Psoas muscle (tissue), 8 donors: ENCODE data around the gene MRPL51. TPM values are rescaled to one million over a fixed set of nuclear protein-coding genes. Genes with fewer than 3 reads are reported as not detected.
"Not testable (repeated sequence)": the region's sequence is repeated elsewhere in the genome, so short reads cannot be mapped to it uniquely, and the experiment has no call there.

Experiments used
- ATAC-seq, 4 donors: fragments of 200-7000 bp; cut with Tn5 transposase; one replicate each; pipeline ENCODE4 v1.9.1; 2020; ENCODE audit warnings: moderate library complexity in 3 of 4, mild to moderate bottlenecking in 2 of 4
- DNase-seq, 2 donors: peaks; one replicate each; pipeline ENCODE4 v3.0.0-alpha.2; 2020
- H3K27ac ChIP-seq: fragments of 200-600 bp; one replicate; pipeline ENCODE4 v1.8.0; 2022
- H3K27me3 ChIP-seq, 3 donors: fragments of 200-600 bp in 1 of 3; one replicate each; pipeline versions ENCODE4 v1.6.1 to v1.8.0; 2013 to 2022; ENCODE audit warnings: low read length in 2 of 3, mild to moderate bottlenecking in 2 of 3, moderate library complexity in 1 of 3; ENCODE audit not compliant: insufficient read depth in 3 of 3
- H3K36me3 ChIP-seq, 2 donors: fragments of 200-600 bp in 1 of 2; one replicate each; pipeline versions ENCODE4 v1.6.1 to v1.8.0; 2013 to 2022; ENCODE audit warnings: low read depth in 1 of 2, mild to moderate bottlenecking in 1 of 2, moderate library complexity in 1 of 2; ENCODE audit not compliant: insufficient read depth in 1 of 2
- H3K4me1 ChIP-seq: fragments of 200-600 bp; one replicate; pipeline ENCODE4 v1.8.0; 2022
- H3K4me3 ChIP-seq: fragments of 200-600 bp; one replicate; pipeline ENCODE4 v1.8.0; 2022; ENCODE audit warnings: mild to moderate bottlenecking
- H3K9me3 ChIP-seq: fragments of 200-600 bp; one replicate; pipeline ENCODE4 v1.8.0; 2022
- CTCF ChIP-seq: fragments of 200-600 bp; IDR thresholded peaks from one replicate; pipeline ENCODE4 v1.8.0; 2022; ENCODE audit warnings: antibody characterized with exemption
- WGBS, 3 donors: extraction: QIAGEN DNeasy Blood & Tissue Kit; methylation state at CpG; one replicate each; pipeline versions ENCODE4 v1.1.6 to v1.1.7; 2013; 5-methylcytosine and 5-hydroxymethylcytosine counted together
- intact Hi-C, 2 donors: fragments of 100-400 bp; cut with DNase I; formaldehyde crosslinking; loops; one replicate each; pipeline versions ENCODE4 v1.11.0 to v1.14.2; 2022
- polyA plus RNA-seq, 3 donors: library from polyadenylated mRNA; stranded (reverse); fragments of 200-250 nt; gene quantifications; one replicate each; pipeline ENCODE4 v1.2.3, GENCODE V29; 2013
- total RNA-seq, 4 donors: library from RNA; stranded (reverse); fragmentation: NEBNext Ultra II Directional in 2 of 4; extraction: Animal tissue kit (Norgen Biotek cat#: 25700) in 2 of 4; gene quantifications; one replicate each; pipeline versions ENCODE4 v1.2.1 to v1.2.4, GENCODE V29; 2021 to 2023
- donor health status: healthy with polysubstance abuse.
- donor health status: DM: no; HTN: no; CAD: no; lungs with moderate emphysema.
- donor health status: Bipolar disorder and iron deficiency.
- donor health status: healthy.
- donor health status: DM: yes; HTN: yes; CAD: no.
- donor health status: DM: no; HTN: no; CAD: no.
- donor health status: DM: no; HTN: no; CAD: no.
- donor health status: DM: yes; HTN: yes; CAD: no.

MRPL51 gene
- total and polyA plus RNA-seq, 7 donors = 153 to 250 (median 203) TPM

- 60 to 70% (median 60%) methylated on average over 4 of the region's 4 CpGs for WGBS, 3 donors
- ATAC-seq (no peak), DNase-seq (no peak)
- Histone ChIP-seq H3K27me3 (no peaks in the 10 kb centered on the region), H3K27ac (no peak overlapping the region), H3K4me3 (no peak overlapping the region), H3K36me3 (peaks cover 6 to 18% of the 10 kb centered on the region in 2 donors), H3K9me3 (no peaks in the 10 kb centered on the region), H3K4me1 (peaks cover 8% of the 10 kb centered on the region)
- intact Hi-C loops = no loop called here
- no peak for TF ChIP-seq CTCF
Measured at GRCh38 chr12:6489449-6489848, 3.6 kb downstream of the MRPL51 start.

DNA sequence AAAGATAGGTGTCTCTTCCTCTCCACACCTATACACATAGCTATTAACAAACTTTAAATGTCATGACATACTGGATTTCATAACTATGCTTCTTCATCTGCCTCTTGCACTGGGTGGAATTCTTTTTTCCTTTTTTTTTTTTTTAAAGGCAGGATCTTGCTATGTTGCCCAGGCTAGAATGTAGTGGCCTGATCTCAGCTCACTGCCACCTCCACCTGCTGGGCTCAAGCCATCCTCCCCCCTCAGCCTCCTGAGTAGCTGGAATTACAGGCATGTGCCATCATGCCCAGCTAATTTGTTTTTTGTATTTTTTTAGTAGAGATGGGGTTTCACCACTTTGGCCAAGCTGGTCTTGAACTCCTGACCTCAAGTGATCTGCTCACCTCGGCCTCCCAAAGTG, 4.8 kb downstream of the MRPL51 start:
- DNase-seq = no peak
- no peak overlapping the region for H3K27ac ChIP-seq
- H3K36me3 ChIP-seq = peaks cover 6 to 18% of the 10 kb centered on the region in 2 donors
- ATAC-seq = no peak
- 74 to 83% (median 74%) methylated on average over 1 of the region's 1 CpG for WGBS, 3 donors
- H3K9me3 ChIP-seq = no peaks in the 10 kb centered on the region
- intact Hi-C loops = no loop called here
- H3K4me3 ChIP-seq = no peak overlapping the region
- peaks cover 6% of the 10 kb centered on the region for H3K4me1 ChIP-seq
- no peak for TF ChIP-seq CTCF
- no peaks in the 10 kb centered on the region for H3K27me3 ChIP-seq

DNA sequence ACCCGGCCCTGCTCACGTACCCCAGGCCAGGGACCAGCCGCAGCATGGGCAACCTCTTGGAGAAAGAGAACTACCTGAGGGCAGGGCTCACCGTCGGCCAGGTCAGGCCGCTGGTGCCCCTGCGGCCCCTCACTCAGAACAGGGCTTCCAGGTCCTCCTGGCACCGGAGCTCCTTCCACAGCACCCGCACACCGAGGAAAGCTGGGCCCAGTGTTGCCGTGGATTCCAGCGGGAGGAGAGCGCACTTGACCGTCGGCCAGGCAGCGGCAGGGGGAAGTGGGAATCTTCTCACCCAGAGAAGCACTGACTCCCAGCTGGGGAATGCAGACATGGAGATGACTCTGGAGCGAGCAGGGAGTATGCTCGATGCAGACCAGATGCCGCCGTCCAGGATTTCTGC, 14.6 kb downstream of the MRPL51 start:
- no peaks in the 10 kb centered on the region for H3K9me3 ChIP-seq
- H3K27me3 ChIP-seq = no peaks in the 10 kb centered on the region
- H3K4me3 ChIP-seq = no peak overlapping the region
- DNase-seq (no peak), ATAC-seq (no peak)
- TF ChIP-seq CTCF = no peak
- H3K27ac ChIP-seq = no peak overlapping the region
- WGBS, 3 donors = 81 to 85% (median 84%) methylated on average over 19 to 20 of the region's 20 CpGs
- intact Hi-C loops = no loop called here
- no peaks in the 10 kb centered on the region for H3K4me1 ChIP-seq
- H3K36me3 ChIP-seq = no peaks in the 10 kb centered on the region

DNA sequence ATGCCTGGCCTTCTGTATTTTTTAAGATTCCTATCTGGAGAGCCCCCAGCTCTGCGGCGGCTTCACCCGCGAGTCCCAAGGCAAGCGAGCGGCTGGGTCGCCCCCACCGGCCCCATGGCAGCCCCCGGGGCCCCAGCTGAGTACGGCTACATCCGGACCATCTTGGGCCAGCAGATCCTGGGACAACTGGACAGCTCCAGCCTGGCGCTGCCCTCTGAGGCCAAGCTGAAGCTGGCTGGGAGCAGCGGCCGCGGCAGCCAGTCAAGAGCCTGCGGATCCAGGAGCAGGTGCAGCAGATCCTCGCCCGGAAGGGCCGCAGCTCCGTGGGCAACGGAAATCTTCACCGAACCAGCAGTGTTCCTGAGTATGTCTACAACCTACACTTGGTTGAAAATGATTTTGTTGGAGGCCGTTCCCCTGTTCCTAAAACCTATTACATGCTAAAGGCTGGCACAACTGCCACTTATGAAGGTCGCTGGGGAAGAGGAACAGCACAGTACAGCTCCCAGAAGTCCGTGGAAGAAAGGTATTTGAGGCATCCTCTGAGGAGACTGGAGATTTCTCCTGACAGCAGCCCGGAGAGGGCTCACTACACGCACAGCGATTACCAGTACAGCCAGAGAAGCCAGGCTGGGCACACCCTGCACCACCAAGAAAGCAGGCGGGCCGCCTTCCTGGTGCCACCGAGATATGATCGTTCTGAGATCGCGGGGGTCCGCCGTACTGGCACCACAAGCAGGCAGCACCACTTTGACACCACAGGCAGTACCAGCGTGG, 15.3 kb downstream of the MRPL51 start:
- H3K9me3 ChIP-seq, DNase-seq, ATAC-seq, H3K36me3 ChIP-seq, H3K4me1 ChIP-seq, H3K27ac ChIP-seq, H3K4me3 ChIP-seq, intact Hi-C loops, H3K27me3 ChIP-seq: not testable (repeated sequence)
- WGBS, 3 donors = 88 to 91% (median 89%) methylated on average over 36 to 37 of the region's 37 CpGs

- intact Hi-C loops = no loop called here
- 69 to 76% (median 74%) methylated on average over 3 of the region's 3 CpGs for WGBS, 3 donors
Measured at GRCh38 chr12:6476489-6476888, 16.6 kb downstream of the MRPL51 start.

DNA sequence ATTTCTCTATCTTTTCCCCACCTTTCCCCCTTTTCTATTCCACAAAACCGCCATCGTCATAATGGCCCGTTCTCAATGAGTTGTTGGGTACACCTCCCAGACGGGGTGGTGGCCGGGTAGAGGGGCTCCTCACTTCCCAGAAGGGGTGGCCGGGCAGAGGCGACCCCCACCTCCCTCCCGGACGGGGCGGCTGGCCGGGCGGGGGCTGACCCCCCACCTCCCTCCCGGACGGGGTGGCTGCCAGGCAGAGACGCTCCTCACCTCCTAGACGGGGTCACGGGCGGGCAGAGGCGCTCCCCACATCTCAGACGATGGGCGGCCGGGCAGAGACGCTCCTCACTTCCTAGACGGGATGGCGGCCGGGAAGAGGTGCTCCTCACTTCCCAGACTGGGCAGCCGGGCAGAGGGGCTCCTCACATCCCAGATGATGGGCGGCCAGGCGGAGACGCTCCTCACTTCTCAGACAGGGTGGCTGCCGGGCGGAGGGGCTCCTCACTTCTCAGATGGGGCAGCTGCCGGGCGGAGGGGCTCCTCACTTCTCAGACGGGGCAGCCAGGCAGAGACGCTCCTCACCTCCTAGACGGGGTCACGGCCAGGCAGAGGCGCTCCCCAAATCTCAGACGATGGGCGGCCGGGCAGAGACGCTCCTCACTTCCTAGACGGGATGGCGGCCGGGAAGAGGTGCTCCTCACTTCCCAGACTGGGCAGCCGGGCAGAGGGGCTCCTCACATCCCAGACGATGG, 17.7 kb downstream of the MRPL51 start:
- intact Hi-C loops, DNase-seq, H3K9me3 ChIP-seq, ATAC-seq, H3K27me3 ChIP-seq, H3K4me3 ChIP-seq, H3K36me3 ChIP-seq, H3K4me1 ChIP-seq, H3K27ac ChIP-seq: not testable (repeated sequence)
- WGBS, 3 donors = 89 to 91% (median 91%) methylated on average over 35 to 47 of the region's 48 CpGs

More at GRCh38 chr12:6476489-6476888, 16.6 kb downstream of the MRPL51 start:
- TF ChIP-seq CTCF = no peak
- Histone ChIP-seq H3K27me3 (no peaks in the 10 kb centered on the region), H3K36me3 (no peaks in the 10 kb centered on the region), H3K9me3 (no peaks in the 10 kb centered on the region), H3K27ac (no peak overlapping the region), H3K4me3 (no peak overlapping the region), H3K4me1 (no peaks in the 10 kb centered on the region)
- DNase-seq (no peak), ATAC-seq (no peak)
